ENCODE measurements around the gene RIPOR3. TPM values are rescaled to one million over a fixed set of nuclear protein-coding genes. Genes with fewer than 3 reads are reported as not detected.

The RIPOR3 gene
- total and polyA plus RNA-seq, 12 donors, result 1.6 to 50.2 (median 3.3) TPM

GRCh38 chr20:50688256-50688975, 2.9 kb downstream of the RIPOR3 start:
- WGBS, 2 donors, result 88 to 93% methylated on average over 8 of the region's 8 CpGs
- TF ChIP-seq CTCF (IDR thresholded peaks at IDR 0.05), result no peak
- peak overlapping the region in 3 of 10 donors; percentile 45 to 62 (median 60) for H3K4me3 ChIP-seq

GRCh38 chr20:50686821-50687220, 4.5 kb downstream of the RIPOR3 start:
- Histone ChIP-seq H3K4me3 (no peak overlapping the region), H3K27ac (peak overlapping the region in 3 of 10 donors; percentile 9 to 56 (median 28))

More at GRCh38 chr20:50688256-50688975, 2.9 kb downstream of the RIPOR3 start:
- ATAC-seq, result no peak
- Histone ChIP-seq H3K27me3 (peaks cover 0 to 42% (median 9%) of the 10 kb centered on the region in 7 donors), H3K36me3 (no peaks in the 10 kb centered on the region), H3K27ac (no peak overlapping the region), H3K9me3 (no peaks in the 10 kb centered on the region), H3K4me1 (peaks cover 0 to 38% (median 24%) of the 10 kb centered on the region in 9 donors)
- no peak for DNase-seq
- intact Hi-C loops (cut with DNase I), result no loop called here

GRCh38 chr20:50683570-50683969, 7.8 kb downstream of the RIPOR3 start:
- DNase-seq (no peak), ATAC-seq (no peak)
- no peak overlapping the region for H3K4me3 ChIP-seq
- WGBS, 2 donors, result 95% methylated on average over 6 of the region's 6 CpGs
- intact Hi-C loops (cut with DNase I), result no loop called here
- no peaks in the 10 kb centered on the region for H3K9me3 ChIP-seq
- TF ChIP-seq CTCF (IDR thresholded peaks at IDR 0.05), result no peak
- H3K27ac ChIP-seq, result no peak overlapping the region
- no peaks in the 10 kb centered on the region for H3K27me3 ChIP-seq
- H3K36me3 ChIP-seq, result no peaks in the 10 kb centered on the region
- H3K4me1 ChIP-seq, result peaks cover 0 to 16% (median 2%) of the 10 kb centered on the region in 9 donors

More at GRCh38 chr20:50686821-50687220, 4.5 kb downstream of the RIPOR3 start:
- TF ChIP-seq CTCF (IDR thresholded peaks at IDR 0.05), result no peak
- Histone ChIP-seq H3K27me3 (peaks cover 0 to 27% (median 7%) of the 10 kb centered on the region in 7 donors), H3K36me3 (no peaks in the 10 kb centered on the region), H3K9me3 (no peaks in the 10 kb centered on the region), H3K4me1 (peaks cover 0 to 33% (median 18%) of the 10 kb centered on the region in 9 donors)
- 53 to 66% methylated on average over 10 of the region's 10 CpGs for WGBS, 2 donors
- ATAC-seq, result peak in 3 of 8 donors; percentile 21 to 54 (median 37)
- intact Hi-C loops (cut with DNase I), result no loop called here
- no peak for DNase-seq

- TF ChIP-seq CTCF (IDR thresholded peaks at IDR 0.05), result no peak
- WGBS, 2 donors, result 89 to 93% methylated on average over 8 of the region's 8 CpGs
- no peak for ATAC-seq
These were observed 8.3 kb downstream of the RIPOR3 start for GRCh38 chr20:50682947-50683530.

More at GRCh38 chr20:50682947-50683530, 8.3 kb downstream of the RIPOR3 start:
- Histone ChIP-seq H3K9me3 (no peaks in the 10 kb centered on the region), H3K4me3 (no peak overlapping the region), H3K36me3 (no peaks in the 10 kb centered on the region), H3K4me1 (peaks cover 0 to 22% (median 8%) of the 10 kb centered on the region in 9 donors), H3K27me3 (no peaks in the 10 kb centered on the region), H3K27ac (no peak overlapping the region)
- intact Hi-C loops (cut with DNase I), result no loop called here
- DNase-seq, result no peak
